ENCODE data around the gene PSMD1. TPM values are rescaled to one million over a fixed set of nuclear protein-coding genes. Genes with fewer than 3 reads are reported as not detected.

PSMD1 gene
- total and polyA plus RNA-seq, 2 experiments from 2014 or later: 148 to 177 TPM

DNA sequence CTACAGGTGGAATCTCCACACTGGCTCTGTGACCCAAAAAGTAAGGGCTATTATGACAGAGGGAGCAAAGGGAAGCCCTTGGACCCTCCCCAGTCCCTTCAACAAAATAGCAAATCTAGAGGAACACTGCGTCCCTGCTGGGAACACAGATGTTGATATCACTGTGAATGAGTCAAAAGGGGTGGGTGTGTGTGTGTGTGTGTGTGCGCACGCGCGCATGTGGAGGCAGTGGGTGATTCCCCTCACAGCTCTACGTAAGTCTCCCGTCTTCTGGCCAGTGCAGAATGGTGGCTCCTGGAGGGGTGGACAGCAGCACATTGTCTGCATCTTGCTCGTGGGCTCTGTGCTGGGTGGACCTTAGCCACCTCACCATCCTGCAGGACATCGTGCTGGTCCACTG, 27.1 kb upstream of the PSMD1 start (continued):
- TF ChIP-seq, protein P1, sequence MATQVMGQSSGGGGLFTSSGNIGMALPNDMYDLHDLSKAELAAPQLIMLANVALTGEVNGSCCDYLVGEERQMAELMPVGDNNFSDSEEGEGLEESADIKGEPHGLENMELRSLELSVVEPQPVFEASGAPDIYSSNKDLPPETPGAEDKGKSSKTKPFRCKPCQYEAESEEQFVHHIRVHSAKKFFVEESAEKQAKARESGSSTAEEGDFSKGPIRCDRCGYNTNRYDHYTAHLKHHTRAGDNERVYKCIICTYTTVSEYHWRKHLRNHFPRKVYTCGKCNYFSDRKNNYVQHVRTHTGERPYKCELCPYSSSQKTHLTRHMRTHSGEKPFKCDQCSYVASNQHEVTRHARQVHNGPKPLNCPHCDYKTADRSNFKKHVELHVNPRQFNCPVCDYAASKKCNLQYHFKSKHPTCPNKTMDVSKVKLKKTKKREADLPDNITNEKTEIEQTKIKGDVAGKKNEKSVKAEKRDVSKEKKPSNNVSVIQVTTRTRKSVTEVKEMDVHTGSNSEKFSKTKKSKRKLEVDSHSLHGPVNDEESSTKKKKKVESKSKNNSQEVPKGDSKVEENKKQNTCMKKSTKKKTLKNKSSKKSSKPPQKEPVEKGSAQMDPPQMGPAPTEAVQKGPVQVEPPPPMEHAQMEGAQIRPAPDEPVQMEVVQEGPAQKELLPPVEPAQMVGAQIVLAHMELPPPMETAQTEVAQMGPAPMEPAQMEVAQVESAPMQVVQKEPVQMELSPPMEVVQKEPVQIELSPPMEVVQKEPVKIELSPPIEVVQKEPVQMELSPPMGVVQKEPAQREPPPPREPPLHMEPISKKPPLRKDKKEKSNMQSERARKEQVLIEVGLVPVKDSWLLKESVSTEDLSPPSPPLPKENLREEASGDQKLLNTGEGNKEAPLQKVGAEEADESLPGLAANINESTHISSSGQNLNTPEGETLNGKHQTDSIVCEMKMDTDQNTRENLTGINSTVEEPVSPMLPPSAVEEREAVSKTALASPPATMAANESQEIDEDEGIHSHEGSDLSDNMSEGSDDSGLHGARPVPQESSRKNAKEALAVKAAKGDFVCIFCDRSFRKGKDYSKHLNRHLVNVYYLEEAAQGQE (IDR thresholded peaks at IDR 0.05; ENCODE audit: unreplicated experiment): no peak
- no peak for TF ChIP-seq CREB1 (CRISPR knock-in tag; IDR thresholded peaks at IDR 0.05; ENCODE audit: low read depth)
- no peak for TF ChIP-seq JUNB (IDR thresholded peaks at IDR 0.05; ENCODE audit: unreplicated experiment)
- TF ChIP-seq ZNF331 (CRISPR knock-in tag; IDR thresholded peaks at IDR 0.05; ENCODE audit: low read depth): no peak
- no peak for TF ChIP-seq ZNF114 (CRISPR knock-in tag; IDR thresholded peaks at IDR 0.05)
- TF ChIP-seq, protein P2, sequence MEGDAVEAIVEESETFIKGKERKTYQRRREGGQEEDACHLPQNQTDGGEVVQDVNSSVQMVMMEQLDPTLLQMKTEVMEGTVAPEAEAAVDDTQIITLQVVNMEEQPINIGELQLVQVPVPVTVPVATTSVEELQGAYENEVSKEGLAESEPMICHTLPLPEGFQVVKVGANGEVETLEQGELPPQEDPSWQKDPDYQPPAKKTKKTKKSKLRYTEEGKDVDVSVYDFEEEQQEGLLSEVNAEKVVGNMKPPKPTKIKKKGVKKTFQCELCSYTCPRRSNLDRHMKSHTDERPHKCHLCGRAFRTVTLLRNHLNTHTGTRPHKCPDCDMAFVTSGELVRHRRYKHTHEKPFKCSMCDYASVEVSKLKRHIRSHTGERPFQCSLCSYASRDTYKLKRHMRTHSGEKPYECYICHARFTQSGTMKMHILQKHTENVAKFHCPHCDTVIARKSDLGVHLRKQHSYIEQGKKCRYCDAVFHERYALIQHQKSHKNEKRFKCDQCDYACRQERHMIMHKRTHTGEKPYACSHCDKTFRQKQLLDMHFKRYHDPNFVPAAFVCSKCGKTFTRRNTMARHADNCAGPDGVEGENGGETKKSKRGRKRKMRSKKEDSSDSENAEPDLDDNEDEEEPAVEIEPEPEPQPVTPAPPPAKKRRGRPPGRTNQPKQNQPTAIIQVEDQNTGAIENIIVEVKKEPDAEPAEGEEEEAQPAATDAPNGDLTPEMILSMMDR (conservative IDR thresholded peaks at IDR 0.05; ENCODE audit: low read depth in 2 of 2): no peak

DNA sequence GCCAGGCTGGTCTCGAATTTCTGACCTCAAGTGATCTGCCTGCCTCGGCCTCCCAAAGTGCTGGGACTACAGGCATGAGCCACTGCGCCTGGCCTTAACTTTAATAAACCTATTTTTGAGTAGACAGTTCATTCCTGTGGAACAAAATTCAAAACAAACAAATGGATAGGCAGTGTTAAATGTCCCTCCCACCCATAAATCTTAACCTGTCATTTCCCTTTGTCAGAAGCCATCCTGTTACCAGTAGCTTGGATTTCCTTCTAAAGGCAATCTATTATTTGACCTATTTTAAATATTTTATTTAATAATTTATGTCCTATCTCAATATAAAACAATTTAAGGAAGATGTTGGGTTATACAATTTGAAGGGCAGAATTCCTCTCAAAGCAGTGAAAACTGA, 25.9 kb upstream of the PSMD1 start:
- Histone ChIP-seq H3K4me2 (no peak overlapping the region), H3K27me3 (ENCODE audit: insufficient read depth) (peaks cover 18% of the 10 kb centered on the region), H3K36me3 (ENCODE audit: insufficient read depth) (no peaks in the 10 kb centered on the region), H3K4me1 (ENCODE audit: insufficient read depth) (no peaks in the 10 kb centered on the region), H3K79me2 (replicated peaks; ENCODE audit: insufficient read depth) (no peaks in the 10 kb centered on the region), H2AFZ (no peak overlapping the region), H3K4me3 (no peak overlapping the region), H3F3A (replicated peaks; ENCODE audit: low read depth) (no peaks in the 10 kb centered on the region), H4K20me1 (replicated peaks; ENCODE audit: insufficient read depth) (no peaks in the 10 kb centered on the region), H3K9me2 (ENCODE audit: insufficient read depth) (no peaks in the 10 kb centered on the region), H3K27ac (ENCODE audit: low read depth) (no peak overlapping the region)
- ATAC-seq (no peak), DNase-seq (ENCODE audit: low spot score) (no peak)
- no peaks in the 10 kb centered on the region for H3K27me3 Mint-ChIP-seq (ENCODE audit: insufficient read depth, low read depth, poor library complexity)
- H3K27ac Mint-ChIP-seq: no peak overlapping the region
- H3K36me3 Mint-ChIP-seq (ENCODE audit: low read depth): no peaks in the 10 kb centered on the region
- no peaks in the 10 kb centered on the region for H3K4me1 Mint-ChIP-seq
- H3K4me3 Mint-ChIP-seq: no peak overlapping the region
- no peaks in the 10 kb centered on the region for H3K9me3 Mint-ChIP-seq
- TF ChIP-seq EZH2phosphoT487 (IDR thresholded peaks at IDR 0.05; ENCODE audit: unreplicated experiment) (no peak), CREB1 (CRISPR knock-in tag; IDR thresholded peaks at IDR 0.05; ENCODE audit: low read depth) (no peak), NANOG (IDR thresholded peaks at IDR 0.05; ENCODE audit: borderline replicate concordance) (no peak), STAT1 (IDR thresholded peaks at IDR 0.05; ENCODE audit: unreplicated experiment) (no peak), EZH2 (IDR thresholded peaks at IDR 0.05; ENCODE audit: low read depth, unreplicated experiment) (no peak)
- TF ChIP-seq, protein P3, sequence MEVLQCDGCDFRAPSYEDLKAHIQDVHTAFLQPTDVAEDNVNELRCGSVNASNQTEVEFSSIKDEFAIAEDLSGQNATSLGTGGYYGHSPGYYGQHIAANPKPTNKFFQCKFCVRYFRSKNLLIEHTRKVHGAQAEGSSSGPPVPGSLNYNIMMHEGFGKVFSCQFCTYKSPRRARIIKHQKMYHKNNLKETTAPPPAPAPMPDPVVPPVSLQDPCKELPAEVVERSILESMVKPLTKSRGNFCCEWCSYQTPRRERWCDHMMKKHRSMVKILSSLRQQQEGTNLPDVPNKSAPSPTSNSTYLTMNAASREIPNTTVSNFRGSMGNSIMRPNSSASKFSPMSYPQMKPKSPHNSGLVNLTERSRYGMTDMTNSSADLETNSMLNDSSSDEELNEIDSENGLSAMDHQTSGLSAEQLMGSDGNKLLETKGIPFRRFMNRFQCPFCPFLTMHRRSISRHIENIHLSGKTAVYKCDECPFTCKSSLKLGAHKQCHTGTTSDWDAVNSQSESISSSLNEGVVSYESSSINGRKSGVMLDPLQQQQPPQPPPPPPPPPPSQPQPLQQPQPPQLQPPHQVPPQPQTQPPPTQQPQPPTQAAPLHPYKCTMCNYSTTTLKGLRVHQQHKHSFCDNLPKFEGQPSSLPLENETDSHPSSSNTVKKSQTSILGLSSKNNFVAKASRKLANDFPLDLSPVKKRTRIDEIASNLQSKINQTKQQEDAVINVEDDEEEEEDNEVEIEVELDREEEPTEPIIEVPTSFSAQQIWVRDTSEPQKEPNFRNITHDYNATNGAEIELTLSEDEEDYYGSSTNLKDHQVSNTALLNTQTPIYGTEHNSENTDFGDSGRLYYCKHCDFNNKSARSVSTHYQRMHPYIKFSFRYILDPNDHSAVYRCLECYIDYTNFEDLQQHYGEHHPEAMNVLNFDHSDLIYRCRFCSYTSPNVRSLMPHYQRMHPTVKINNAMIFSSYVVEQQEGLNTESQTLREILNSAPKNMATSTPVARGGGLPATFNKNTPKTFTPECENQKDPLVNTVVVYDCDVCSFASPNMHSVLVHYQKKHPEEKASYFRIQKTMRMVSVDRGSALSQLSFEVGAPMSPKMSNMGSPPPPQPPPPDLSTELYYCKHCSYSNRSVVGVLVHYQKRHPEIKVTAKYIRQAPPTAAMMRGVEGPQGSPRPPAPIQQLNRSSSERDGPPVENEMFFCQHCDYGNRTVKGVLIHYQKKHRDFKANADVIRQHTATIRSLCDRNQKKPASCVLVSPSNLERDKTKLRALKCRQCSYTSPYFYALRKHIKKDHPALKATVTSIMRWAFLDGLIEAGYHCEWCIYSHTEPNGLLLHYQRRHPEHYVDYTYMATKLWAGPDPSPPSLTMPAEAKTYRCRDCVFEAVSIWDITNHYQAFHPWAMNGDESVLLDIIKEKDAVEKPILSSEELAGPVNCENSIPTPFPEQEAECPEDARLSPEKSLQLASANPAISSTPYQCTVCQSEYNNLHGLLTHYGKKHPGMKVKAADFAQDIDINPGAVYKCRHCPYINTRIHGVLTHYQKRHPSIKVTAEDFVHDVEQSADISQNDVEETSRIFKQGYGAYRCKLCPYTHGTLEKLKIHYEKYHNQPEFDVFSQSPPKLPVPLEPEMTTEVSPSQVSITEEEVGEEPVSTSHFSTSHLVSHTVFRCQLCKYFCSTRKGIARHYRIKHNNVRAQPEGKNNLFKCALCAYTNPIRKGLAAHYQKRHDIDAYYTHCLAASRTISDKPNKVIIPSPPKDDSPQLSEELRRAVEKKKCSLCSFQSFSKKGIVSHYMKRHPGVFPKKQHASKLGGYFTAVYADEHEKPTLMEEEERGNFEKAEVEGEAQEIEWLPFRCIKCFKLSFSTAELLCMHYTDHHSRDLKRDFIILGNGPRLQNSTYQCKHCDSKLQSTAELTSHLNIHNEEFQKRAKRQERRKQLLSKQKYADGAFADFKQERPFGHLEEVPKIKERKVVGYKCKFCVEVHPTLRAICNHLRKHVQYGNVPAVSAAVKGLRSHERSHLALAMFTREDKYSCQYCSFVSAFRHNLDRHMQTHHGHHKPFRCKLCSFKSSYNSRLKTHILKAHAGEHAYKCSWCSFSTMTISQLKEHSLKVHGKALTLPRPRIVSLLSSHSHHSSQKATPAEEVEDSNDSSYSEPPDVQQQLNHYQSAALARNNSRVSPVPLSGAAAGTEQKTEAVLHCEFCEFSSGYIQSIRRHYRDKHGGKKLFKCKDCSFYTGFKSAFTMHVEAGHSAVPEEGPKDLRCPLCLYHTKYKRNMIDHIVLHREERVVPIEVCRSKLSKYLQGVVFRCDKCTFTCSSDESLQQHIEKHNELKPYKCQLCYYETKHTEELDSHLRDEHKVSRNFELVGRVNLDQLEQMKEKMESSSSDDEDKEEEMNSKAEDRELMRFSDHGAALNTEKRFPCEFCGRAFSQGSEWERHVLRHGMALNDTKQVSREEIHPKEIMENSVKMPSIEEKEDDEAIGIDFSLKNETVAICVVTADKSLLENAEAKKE (CRISPR knock-in tag; IDR thresholded peaks at IDR 0.05): no peak

Measured in GM23338 (cell line).